NCI-H1930 (cell line): Measurements from ENCODE around the gene SYT8.

Source experiments
- DNase-seq, 2 experiments: peaks; one replicate each; lab custom pipeline; 2025; lab: John Stamatoyannopoulos, UW

The SYT8 gene

GRCh38 chr11:1845561-1846452 is 11.0 kb downstream of the SYT8 start:
- no peak for DNase-seq

DNA sequence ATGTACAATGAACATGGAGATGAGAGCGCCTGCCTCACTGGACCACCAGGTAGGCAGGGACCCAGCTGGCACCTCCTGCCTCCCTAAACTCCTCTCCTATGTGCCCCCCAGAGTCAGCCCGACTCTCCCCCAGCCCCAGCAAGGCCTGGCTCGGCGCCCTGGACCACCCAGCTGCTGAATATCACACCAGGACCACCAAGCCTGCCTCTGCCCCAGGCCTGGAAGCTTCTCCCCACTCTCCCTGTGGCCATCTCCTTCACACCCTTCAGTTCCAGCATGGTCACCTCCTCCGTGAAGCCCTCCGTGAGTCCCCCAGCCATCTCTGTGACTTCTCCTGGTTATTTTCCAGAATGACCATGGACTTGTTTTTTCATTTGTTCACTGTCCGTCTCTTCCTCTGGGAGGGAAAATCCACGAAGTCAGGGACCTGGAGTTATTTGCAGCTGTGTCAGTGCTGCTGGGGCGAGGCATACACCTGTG is 11.7 kb downstream of the SYT8 start:
- no peak for DNase-seq

GRCh38 chr11:1847006-1847735 is 12.4 kb downstream of the SYT8 start:
- DNase-seq, result no peak

DNA sequence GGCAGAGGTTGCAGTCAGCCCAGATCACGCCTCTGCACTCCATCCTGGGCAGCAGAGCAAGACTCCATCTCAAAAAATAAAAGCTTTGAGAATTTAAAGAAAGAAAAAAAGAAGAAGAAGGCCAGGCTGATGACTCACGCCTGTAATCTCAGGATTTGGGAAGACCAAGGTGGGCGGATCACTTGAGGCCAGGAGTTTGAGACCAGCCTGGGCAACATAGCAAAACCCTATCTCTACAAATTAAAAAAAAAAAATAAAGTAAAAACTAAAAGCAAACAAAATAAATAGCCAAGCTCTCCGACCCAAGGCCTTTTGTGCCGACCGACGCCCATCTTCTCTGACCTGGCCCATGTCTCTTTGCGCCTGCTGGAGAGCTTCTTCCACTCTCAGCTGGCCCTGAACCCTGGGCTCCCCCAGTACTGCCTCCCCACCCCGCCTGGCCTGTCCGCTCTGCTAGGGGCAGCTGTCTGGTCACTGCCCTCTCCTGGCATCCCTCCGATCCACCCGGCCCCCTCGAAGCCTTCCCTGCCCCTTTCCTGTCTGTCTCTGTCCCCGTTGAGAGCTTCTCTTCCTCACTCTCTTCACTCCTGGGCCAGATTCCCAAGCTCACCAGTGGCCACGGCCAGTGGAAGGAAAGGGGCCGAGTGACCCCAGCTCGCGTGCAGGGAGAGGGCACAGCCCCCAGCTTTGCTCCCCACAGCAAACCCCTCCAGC is 13.3 kb downstream of the SYT8 start:
- DNase-seq, result no peak

DNA sequence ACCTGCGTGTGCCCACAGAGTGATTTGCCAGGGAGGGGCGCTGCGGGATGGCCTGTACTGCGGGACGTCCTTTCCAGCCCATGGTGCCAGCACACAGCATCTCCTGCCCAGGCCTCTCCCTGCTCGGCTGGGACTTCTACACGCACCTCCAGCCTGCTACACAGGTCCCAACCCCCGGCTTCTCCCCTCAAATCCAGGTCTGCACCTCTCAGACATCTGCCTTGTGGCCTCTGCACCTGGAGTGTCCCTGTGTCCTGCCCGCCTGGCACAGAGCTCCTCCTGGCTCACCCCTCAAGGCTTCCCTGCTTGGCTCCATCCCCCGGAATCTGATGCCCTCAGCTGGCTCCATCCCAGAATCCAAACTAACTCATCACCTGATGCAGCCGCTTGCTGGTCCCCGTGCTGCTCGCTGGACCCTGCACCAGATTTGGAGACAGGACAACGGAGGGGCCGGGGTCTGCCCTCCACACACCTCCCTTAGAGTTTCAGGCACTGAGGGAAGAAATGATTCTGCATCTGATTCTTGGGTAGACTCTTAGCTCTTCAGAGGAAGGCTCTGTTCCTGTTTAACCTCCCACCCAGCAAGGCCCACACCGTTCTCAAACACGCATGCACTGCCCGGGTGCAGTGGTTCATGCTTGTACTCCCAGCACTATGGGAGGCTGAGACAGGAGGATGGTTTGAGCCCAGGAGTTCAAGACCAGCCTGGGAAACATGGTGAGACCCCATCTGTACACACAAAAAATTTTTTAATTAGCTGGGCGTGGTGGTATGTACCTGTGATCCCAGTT is 14.0 kb downstream of the SYT8 start:
- no peak for DNase-seq

- no peak for DNase-seq
These were observed 16.8 kb downstream of the SYT8 start for GRCh38 chr11:1851468-1852180.

DNA sequence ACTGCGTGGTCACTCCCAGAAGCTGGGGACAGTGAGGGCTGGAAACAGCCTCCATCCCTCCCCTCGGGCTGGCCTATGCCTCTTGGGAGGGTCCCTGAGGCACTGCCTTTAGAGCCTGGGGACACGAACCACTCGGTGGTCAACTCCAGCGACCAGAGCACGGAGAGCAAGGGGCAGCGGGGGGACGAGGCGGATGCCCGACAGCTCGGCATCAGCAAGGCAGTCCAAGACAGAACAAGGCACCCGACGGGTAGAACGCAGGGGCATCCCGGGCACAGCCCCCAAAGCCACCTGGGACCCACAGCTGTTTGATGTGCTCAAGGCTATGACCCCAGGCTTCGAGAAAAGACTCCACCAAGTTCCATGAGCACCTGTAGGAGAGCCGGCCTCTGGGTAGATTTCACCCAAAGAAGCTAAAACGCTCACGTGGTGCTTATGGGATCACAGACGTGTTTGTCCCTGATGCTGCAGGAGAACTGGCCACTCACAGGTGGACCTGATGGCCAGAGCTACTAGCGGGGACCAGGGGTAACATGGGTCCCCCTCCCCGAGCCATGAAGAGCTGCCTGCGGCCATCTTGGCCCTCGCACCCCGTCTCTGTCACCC is 17.6 kb downstream of the SYT8 start:
- DNase-seq, result no peak

- no peak for DNase-seq
These were observed 18.1 kb downstream of the SYT8 start, which contains the start of gene LSP1 for GRCh38 chr11:1852877-1853276. Gene LSP1 (plus strand): TSS chr11:1853084. CDS start chr11:1853145, 61 bp downstream.

DNA sequence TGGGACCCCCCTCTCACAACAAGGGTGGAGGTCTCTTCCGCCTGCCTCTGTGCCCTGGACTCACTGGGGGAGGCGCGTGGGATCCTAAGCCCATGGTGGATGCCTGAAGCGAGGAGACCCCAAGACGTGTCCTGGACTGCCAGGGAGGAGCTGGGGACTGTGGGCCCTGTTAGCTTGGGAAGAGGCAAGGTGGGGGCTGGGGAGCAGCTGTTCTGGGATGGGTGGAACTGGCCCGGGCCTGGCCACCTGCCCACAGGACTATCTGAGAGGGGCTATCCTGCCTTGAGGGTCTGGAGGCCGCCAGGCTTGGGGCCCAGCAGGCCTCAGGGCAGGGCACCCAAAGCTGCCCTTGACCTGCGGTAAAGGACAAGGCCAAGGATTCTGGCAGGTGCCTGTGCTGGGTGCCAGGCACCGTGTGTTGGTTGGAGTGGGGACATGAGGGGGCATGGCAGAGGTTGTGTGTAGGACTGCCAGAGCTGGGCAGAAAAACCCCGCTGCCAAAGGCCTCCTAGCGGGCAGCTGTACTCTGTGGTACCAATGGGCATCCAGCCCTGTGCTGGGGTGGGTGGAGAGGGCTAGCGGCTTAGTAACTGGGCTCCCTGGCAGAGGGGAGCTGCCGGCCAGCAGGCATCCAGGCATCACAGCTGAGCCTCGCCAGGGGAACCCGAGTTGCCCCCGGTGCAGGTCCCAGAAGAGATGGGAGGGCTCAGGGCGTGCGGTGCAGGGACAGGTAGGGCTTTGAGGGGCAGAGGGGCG is 18.8 kb downstream of the SYT8 start:
- no peak for DNase-seq

DNA sequence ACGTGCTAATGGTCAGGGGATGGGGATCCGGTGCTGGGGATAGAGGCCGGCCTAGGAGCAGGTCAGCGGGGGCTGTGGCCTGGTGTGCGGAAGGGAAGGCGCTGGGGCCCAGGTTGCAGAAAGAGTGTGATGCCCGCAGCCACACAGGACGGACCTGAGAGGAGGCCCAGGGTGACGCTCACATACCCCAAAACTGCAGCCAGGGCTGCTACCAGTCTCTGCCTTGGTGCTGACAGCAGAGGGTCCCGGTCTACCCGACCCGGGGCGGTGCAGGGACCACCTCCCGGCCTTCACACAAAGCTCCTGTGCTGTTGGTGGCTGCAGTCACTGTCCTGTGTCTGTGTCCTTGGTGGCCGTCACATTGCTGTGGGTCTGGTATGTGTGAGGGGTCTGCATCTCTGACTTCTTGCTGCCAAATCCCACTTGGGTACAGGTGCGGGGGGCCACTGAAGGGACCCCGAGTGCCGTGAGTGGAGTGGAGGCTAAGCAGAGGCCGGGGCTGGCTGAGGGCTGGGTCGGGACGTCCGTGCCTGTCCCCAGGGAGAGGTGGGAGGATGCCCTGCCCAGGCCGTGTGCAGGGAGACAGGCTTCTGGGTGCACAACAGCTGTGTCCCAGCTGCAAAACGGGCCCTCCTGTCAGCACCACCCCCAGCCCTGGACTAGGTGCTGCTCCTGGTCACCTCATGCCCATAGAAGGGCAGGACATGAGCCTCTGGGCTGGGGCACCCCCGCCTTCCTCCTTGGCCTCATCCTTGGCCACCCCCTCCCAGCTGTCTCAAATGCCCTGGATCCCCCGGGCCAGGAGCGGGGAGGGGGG is 19.6 kb downstream of the SYT8 start:
- DNase-seq, result no peak

GRCh38 chr11:1854949-1855885 is 20.4 kb downstream of the SYT8 start:
- DNase-seq, result no peak

- no peak for DNase-seq
These were observed 21.1 kb downstream of the SYT8 start for GRCh38 chr11:1855886-1856265.

- no peak for DNase-seq
These were observed 21.7 kb downstream of the SYT8 start for GRCh38 chr11:1856306-1857005.

DNA sequence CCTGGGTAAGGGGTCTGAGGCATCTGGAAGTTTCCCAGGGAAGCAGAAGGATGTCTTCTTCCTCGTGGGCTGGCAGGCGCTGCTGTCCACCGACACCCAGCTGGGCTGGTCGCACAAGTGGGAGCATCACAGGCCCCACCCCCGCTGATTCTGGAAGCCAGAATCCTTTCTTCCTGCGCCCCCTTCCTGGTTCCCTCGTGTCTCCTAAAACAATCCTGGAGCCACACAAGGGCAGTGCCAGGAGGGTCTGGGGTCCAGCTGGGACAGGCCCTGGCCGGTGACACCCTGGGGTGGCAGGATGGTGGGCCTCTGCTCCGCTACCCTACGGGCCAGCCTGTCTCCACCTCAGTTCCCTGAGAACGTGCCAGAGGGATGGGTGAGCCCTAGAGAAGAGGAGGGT is 22.3 kb downstream of the SYT8 start:
- DNase-seq, result no peak

DNA sequence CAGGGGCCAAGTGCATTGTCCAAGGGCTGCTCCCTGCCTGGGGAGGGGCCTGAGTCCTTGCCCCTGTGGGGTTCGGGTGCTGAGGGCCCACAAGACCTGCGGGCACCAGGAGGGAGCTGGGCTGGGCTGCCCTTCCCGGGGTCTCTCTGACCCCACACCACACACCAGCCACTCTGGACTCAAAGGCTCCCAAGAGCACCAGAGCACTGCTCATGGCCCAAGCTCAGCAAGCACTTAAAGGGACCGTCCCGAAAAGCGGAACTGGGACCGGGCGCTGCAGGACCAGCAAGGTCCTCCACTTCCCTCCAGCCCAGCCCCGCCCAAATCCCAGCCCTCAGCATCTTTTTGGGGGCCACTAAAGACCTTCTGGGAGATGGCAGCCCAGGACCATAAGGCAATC is 23.4 kb downstream of the SYT8 start:
- no peak for DNase-seq

DNA sequence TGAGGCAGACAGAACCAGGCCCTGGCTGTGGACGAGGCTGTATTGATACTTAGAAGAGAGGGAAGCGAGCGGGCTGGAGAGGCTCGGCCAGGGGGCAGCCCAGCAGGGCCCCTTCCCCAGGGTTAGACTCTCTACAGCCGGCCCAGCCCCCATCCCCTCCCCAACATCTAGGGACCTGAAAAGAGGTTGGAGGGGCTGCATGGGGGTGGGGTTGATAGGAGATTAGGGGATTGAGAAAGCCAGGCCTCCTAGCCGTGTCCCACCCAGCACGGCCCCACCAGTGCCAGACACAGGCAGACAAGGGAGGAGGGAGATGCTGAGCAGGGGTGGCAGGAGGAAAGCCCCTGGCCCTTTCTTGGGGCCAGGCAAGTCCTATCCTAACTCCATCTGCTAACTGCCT is 23.8 kb downstream of the SYT8 start:
- no peak for DNase-seq

- DNase-seq, result no peak
These were observed 24.2 kb downstream of the SYT8 start for GRCh38 chr11:1859004-1859403.
